Stimulated activated CD4-positive, alpha-beta T cell treated with anti-CD3 and anti-CD28 coated beads, Interleukin-15, amount 100 ng/mL, for 48 hours (primary cell): ENCODE results near the gene TRIM47.
"Not testable (repeated sequence)": the region's sequence is repeated elsewhere in the genome, so short reads cannot be mapped to it uniquely, and the experiment has no call there.

Experiments
- DNase-seq, 2 donors: peaks; one replicate each; pipeline ENCODE4 v3.0.0-alpha.2; 2020; ENCODE audit warnings: low read depth in 2 of 2

The TRIM47 gene

GRCh38 chr17:75891605-75892555, 13.5 kb upstream of the TRIM47 start:
- no peak for DNase-seq

GRCh38 chr17:75891022-75891604, 12.7 kb upstream of the TRIM47 start:
- DNase-seq: no peak

DNA sequence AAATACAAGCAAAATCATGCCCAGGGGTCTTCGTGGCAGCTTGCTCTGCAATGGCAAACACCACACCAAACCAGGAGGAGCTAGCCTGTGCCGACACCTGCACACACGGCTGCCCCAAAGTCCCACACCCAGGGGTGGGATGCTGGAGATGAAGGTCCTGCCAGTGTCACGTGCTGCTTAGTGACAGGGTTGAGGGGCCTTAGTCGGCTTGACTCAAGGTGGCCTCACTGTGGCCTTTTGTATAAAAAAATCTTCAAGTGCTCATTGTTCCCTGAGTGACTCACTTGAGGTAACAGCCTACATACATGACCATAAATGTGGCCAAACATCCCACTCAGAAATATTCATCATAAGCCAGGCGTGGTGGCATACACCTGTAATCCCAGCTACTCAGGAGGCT, 11.1 kb upstream of the TRIM47 start:
- no peak for DNase-seq

GRCh38 chr17:75888484-75888883, 10.1 kb upstream of the TRIM47 start:
- DNase-seq: no peak

- not testable (repeated sequence) for DNase-seq
Observed at GRCh38 chr17:75885860-75886259, 7.5 kb upstream of the TRIM47 start.

DNA sequence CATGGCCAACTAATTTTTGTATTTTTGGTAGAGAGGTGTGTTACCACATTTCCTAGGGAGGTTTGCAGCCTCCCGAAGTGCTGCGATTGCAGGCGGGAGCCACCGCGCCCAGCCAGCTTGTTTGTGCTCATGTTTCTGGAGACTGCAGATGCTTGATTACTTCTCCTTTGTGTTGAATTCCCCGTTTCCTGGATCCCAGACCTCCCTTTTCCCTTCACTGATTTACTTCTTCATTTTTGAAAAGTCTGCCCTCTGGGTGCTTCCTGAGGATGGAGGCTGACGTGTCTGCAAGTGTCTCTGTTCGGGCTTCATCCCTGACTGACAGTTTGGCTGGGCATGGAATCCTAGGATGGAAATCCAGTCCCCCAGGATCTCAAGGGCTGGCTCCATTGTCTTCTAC, 7.0 kb upstream of the TRIM47 start:
- DNase-seq: no peak

- DNase-seq: no peak
Observed at GRCh38 chr17:75881678-75882454, 3.5 kb upstream of the TRIM47 start.

DNA sequence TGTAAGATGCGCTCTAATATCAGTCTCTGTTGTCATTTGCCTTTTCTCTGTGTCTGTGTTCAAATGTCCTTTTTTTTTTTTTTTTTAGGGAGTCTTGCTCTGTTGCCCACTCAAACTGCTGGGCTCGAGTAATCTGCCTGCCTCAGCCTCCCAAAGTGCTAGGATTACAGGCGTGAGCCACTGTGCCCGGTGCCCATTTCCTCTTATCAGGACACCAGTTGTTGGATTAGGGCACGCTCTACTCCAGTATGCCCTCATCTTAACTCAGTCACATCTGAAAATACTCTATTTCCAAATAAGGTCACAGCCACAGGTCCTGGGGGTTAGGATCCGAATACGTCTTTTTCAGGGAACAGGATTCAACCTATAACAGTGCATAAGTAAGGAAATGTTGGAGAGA, 1.9 kb upstream of the TRIM47 start:
- no peak for DNase-seq

DNA sequence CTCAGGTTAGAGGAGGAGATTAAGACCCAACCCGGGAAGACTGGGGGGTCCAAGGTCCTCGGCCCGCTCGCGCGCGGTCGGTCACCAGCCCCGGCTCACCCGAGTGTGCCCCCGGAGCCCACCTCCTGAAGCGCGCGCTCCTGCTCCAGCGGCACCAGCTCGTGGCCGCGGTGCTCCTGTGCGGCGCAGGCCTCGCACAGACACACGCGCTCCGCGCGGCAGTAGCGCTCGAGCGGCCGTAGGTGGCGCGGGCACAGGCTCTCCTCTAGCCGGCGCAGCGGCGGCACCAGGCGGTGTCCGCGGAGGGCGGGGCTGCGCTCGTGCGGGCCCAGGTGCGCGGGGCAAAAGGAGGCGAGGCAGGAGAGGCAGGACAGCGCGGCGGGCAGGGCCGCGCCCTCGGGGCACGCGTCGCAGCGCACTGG, 618 bp downstream of the TRIM47 start:
- DNase-seq: peak in 1 of 2 donors; percentile 63

DNA sequence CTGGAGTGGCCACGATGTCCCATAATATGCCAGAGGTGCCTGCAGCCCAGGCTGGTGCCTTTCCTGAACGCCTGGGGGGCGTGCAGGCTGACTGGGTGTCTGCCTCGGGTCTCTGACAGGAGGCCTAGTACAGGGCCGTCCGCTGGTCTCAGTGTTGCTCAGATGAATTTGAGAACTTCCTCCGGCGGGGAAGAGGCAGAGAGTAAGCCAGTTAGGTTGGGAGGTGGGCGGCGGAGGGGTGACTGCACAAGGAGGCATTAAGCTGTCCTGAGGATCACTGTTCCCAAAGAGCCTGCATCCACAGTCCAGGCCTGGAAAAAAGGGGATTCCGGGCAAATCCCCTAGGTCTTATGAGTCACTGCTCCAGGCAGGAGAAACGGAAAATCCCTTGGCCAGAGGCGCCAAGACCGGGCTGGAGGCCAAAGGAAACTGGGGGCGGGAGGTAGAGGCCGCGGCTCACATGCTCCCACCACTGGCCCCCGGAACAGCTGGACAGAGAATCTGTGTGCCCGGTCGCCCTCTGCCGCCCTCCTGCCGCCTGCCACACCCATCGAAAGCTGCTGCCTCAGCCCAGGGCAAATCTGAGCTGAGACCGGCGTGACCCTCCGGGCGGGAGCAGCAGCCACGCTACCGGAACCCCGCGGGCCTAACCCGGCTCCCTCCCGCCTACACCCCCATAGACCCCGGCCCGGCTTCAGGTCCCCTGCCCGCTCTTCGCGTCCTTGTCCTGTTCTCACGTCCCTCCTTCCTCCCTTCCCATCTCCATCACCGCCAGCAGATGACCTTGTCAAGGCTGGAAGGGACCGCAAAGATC, 1.2 kb downstream of the TRIM47 start:
- DNase-seq: no peak

DNA sequence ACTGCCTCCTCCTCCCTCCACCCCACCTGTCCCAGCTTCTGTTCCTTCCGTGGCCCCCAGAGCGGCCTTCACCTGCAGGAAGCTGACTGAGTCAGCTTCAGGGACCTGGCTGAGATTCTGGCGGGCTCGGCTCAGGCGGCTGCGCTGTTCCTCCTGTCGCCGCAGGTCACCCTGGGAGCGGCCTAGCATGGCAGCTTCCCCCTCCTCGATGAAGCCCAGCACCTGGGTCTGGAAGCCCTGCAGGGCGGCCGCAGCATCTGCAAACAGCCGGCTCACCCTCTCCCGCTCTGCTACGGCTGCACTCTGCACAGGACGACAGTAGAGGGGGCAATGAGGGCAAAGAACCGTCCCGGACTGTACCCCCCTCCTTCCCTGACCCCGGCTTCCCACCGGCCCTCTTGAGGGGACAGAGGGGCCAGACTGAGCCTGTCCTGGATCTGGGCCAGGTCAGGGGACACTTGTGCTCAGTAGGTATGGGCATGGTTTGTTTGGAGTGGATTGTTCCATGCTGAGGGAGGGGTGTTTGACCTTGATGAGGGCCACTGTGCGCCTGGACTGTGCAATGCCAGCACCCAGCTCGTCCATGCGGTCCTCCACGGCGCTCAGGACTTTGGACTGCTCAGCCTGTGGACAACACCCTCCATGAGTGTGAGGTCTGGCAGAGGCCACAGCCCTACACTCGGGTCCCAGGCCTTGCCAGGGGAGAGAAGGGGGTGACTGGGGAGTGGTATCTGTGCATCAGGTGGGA, 2.0 kb downstream of the TRIM47 start:
- peak in 1 of 2 donors; percentile 56 for DNase-seq

DNA sequence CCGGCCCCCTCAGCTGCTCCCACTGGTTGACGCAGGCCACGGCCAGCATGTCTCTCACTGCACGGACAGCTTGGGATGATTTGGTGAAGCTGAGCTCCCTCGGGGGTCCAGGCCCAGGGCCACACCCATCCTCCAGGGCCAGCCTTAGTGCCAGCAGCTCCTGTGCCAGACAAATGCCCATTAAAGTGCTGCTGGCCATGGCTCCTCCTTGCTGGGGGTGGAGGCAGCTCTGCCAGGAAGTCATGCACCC, 2.5 kb downstream of the TRIM47 start:
- no peak for DNase-seq

GRCh38 chr17:75875182-75875939, 3.0 kb downstream of the TRIM47 start:
- no peak for DNase-seq

DNA sequence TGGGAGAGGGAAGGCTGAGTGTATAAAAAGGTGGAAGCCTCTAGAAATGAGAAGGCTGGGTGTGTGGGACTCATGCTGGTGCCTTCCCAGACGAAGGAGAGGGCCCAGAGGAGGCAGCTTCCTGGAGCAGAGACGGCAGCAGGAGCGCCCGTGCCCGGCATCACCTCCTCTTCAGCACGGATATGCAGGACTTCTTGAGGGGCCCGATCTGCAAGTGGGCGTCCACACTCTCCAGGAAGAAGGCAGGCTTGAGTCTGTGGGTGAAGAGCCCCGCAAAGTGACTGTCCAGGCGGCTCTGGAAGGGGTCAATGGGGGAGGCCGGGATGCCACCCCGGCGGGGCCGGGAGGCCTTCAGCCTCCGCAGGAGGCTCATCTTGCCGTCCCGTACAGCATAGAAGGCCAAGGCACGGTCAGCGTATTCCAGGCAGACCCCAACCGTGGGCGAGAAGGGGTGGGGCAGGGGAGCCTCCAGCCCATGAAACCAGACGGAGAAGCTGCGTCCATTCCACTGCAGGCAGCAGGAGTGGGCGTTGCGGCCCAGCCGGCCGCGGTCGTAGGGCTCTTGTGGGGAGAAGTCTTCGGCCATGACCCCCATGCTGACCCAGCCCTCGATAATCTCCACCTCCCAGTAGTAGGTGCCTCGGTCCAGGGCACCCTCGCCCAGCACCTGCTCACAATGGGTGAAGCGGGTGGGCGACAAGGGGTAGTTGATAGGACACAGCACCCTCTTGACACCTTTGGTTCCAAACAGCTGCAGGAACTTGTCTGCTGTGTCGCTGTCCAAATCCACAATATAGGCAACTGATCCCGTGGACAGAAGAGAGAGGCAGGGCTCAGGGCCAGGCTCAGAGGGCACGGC, 3.8 kb downstream of the TRIM47 start:
- DNase-seq: no peak

GRCh38 chr17:75873587-75874322, 4.6 kb downstream of the TRIM47 start:
- no peak for DNase-seq

DNA sequence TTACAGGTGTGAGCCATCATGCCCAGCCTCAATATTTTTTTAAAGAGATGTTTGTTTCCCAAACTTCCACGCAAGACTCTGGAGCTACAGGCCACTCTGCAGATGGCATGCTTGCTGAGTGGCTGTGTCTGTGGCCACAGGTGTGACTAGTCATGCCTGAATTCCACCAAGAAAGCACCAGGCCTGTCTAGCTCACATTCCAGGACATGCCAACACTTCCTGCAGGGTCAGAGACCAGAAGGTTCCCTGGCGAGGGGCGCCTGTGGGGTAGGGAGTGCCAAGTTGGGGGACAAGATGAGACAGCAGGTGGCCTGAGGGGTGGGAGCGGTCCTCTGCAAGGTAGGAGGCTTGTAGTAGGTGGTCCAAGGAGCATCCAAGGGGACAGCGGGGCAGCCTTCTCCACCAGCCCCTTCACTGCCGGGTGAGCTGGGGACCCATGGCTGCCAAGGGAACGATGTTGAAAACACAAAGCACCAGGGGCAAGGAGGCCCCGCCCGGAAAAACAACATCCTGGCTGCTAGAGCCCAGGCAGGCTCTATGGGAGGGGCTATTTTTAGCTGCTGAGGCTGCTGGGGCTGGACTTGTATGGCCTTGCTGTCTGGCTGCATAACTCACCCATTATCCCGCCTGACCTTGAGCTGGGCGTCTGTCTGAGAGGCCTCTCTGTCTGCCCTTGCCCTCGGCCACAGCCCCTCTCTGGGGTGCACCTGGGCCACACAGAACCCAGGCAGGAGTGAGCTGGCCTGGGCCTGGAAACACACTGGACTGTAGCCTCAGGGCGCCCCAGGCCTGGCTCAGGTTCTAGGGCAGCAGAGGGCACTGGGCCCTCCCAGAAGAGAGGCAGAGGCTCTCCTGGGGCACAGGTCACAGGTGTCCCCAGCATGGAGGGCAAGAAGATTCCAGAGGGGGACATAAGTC, 5.7 kb downstream of the TRIM47 start:
- no peak for DNase-seq

GRCh38 chr17:75870228-75870627, 8.2 kb downstream of the TRIM47 start:
- not testable (repeated sequence) for DNase-seq
